Pancreas (tissue), 10 donors: Measurements from ENCODE around the gene KRT6A. TPM values are rescaled to one million over a fixed set of nuclear protein-coding genes. Genes with fewer than 3 reads are reported as not detected.
A peak's percentile ranks its signal among the peaks of the same experiment; 100 is the strongest.
"Not testable (repeated sequence)": the region's sequence is repeated elsewhere in the genome, so short reads cannot be mapped to it uniquely, and the experiment has no call there.

Experiments
- ATAC-seq, 4 donors: fragments of 200-7000 bp; cut with Tn5 transposase; one replicate each; pipeline versions ENCODE4 v1.8.0 to v1.9.1; 2020; ENCODE audit warnings: mild to moderate bottlenecking in 4 of 4, moderate library complexity in 4 of 4
- DNase-seq, 6 donors: peaks; one replicate each; pipeline ENCODE4 v3.0.0-alpha.2; 2020
- FAIRE-seq: peaks from 2 replicates; lab custom pipeline; 2012; peaks lifted over from hg19 to GRCh38; lab: Jason Lieb, UNC
- H3K27ac ChIP-seq, 4 donors: fragments of 200-600 bp; sonication (generic); 1 replicate in 3 of 4; 2 replicates in 1 of 4; pipeline versions ENCODE4 v1.5.0 to v1.8.0; 2020
- H3K27me3 ChIP-seq, 4 donors: fragments of 200-600 bp; one replicate each; pipeline ENCODE4 v1.8.0; 2021
- H3K36me3 ChIP-seq, 3 donors: fragments of 200-600 bp; sonication (generic) in 1 of 3; one replicate each; pipeline versions ENCODE4 v1.5.0 to v1.8.0; 2020 to 2021
- H3K4me1 ChIP-seq, 3 donors: fragments of 200-600 bp; one replicate each; pipeline ENCODE4 v1.8.0; 2021
- H3K4me3 ChIP-seq, 4 donors: fragments of 200-600 bp; sonication (generic) in 2 of 4; one replicate each; pipeline versions ENCODE4 v1.5.0 to v1.8.0; 2020 to 2021
- H3K9me3 ChIP-seq, 4 donors: fragments of 200-600 bp; one replicate each; pipeline ENCODE4 v1.8.0; 2021
- WGBS, 2 donors: extraction: QIAGEN DNeasy Blood & Tissue Kit; methylation state at CpG; one replicate each; pipeline ENCODE4 v1.1.7; 2013; 5-methylcytosine and 5-hydroxymethylcytosine counted together
- intact Hi-C, 3 donors: fragments of 100-400 bp; cut with DNase I; formaldehyde crosslinking; loops; one replicate each; pipeline versions ENCODE4 v1.11.1 to v1.14.2; 2022
- polyA plus RNA-seq, 2 donors: library from polyadenylated mRNA; stranded (reverse); fragments of 200-250 nt; gene quantifications; one replicate each; pipeline ENCODE4 v1.2.3, GENCODE V29; 2013
- total RNA-seq, 6 donors: library from RNA; stranded (reverse); fragmentation: NEBNext Ultra II Directional in 4 of 6; extraction: Animal tissue kit (Norgen Biotek cat#: 25700) in 4 of 6; gene quantifications; one replicate each; pipeline versions ENCODE4 v1.2.1 to v1.2.4, GENCODE V29; 2021 to 2023
- TF ChIP-seq, protein P1 (sequence below), 4 donors: fragments of 200-600 bp; sonication (generic) in 3 of 4; IDR thresholded peaks; one replicate each; pipeline versions ENCODE4 v1.5.0 to v1.8.0; 2021; ENCODE audit warnings: antibody characterized with exemption in 4 of 4
- donor health status: healthy with polysubstance abuse.
- donor health status: DM: no; HTN: no; CAD: no; lungs with moderate emphysema.
- donor health status: DM: no; HTN: no; CAD: no.
- donor health status: control.
- donor health status: control.
- donor health status: Bipolar disorder and iron deficiency.
- donor health status: DM: yes; HTN: yes; CAD: no.
- donor health status: DM: no; HTN: no; CAD: no.
- donor health status: DM: no; HTN: no; CAD: no.
- donor health status: DM: yes; HTN: yes; CAD: no.

Gene KRT6A
- total and polyA plus RNA-seq, 8 donors = 0.15 to 2.2 (median 0.82) TPM; not detected in 5

GRCh38 chr12:52455821-52456220 is 37.2 kb downstream of the KRT6A start:
- DNase-seq (no peak), ATAC-seq (no peak), FAIRE-seq (no peak)
- H3K4me1 ChIP-seq = no peaks in the 10 kb centered on the region
- TF ChIP-seq, protein P1, sequence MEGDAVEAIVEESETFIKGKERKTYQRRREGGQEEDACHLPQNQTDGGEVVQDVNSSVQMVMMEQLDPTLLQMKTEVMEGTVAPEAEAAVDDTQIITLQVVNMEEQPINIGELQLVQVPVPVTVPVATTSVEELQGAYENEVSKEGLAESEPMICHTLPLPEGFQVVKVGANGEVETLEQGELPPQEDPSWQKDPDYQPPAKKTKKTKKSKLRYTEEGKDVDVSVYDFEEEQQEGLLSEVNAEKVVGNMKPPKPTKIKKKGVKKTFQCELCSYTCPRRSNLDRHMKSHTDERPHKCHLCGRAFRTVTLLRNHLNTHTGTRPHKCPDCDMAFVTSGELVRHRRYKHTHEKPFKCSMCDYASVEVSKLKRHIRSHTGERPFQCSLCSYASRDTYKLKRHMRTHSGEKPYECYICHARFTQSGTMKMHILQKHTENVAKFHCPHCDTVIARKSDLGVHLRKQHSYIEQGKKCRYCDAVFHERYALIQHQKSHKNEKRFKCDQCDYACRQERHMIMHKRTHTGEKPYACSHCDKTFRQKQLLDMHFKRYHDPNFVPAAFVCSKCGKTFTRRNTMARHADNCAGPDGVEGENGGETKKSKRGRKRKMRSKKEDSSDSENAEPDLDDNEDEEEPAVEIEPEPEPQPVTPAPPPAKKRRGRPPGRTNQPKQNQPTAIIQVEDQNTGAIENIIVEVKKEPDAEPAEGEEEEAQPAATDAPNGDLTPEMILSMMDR (IDR thresholded peaks at IDR 0.05) = no peak
- 80 to 85% methylated on average over 1 of the region's 1 CpG for WGBS, 2 donors
- no peak overlapping the region for H3K27ac ChIP-seq
- no peaks in the 10 kb centered on the region for H3K36me3 ChIP-seq
- intact Hi-C loops = no loop called here
- H3K9me3 ChIP-seq = no peaks in the 10 kb centered on the region
- H3K4me3 ChIP-seq = no peak overlapping the region
- H3K27me3 ChIP-seq = peaks cover 0 to 6% (median 0%) of the 10 kb centered on the region in 4 donors

GRCh38 chr12:52454411-52455201 is 38.5 kb downstream of the KRT6A start:
- WGBS, 2 donors = 62 to 64% methylated on average over 3 of the region's 3 CpGs
- no peak overlapping the region for H3K4me3 ChIP-seq
- ATAC-seq (peak in 1 of 4 donors; percentile 22), FAIRE-seq (no peak), DNase-seq (no peak)
- H3K4me1 ChIP-seq = no peaks in the 10 kb centered on the region
- H3K27me3 ChIP-seq = no peaks in the 10 kb centered on the region
- H3K36me3 ChIP-seq = no peaks in the 10 kb centered on the region
- H3K27ac ChIP-seq = no peak overlapping the region
- intact Hi-C loops = no loop called here
- no peaks in the 10 kb centered on the region for H3K9me3 ChIP-seq
- TF ChIP-seq, protein P1 (IDR thresholded peaks at IDR 0.05) = no peak

DNA sequence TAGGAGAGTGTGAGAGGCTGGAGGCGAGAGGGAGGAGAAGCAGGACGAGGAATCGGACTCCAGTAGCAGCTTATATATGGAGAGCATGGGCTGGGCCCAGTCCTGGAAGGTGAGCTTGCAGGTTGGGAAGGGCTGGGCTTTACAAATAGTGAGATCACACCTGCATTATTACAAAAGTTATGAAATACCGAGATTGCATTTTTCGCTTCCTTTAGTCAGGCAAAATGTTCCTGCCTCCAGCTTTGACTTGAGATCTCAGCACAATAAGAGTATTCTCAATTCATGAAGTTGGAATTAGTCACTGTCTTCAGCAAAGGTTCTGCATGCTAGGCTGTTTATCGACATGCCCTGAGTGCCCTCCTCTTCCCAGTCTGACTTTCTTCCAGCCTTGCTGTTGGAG is 41.0 kb downstream of the KRT6A start, which contains the start of gene KRT6B:
Gene KRT6B, minus strand, starts transcription at position 46 of the 400 bp plus-strand sequence. CDS start 68 bp downstream, outside the sequence.
- Histone ChIP-seq H3K9me3 (no peaks in the 10 kb centered on the region), H3K4me1 (no peaks in the 10 kb centered on the region), H3K27me3 (no peaks in the 10 kb centered on the region), H3K36me3 (no peaks in the 10 kb centered on the region), H3K4me3 (no peak within 1 kb of the TSS), H3K27ac (no peak within 1 kb of the TSS)
- intact Hi-C loops = no loop called here
- peak in 3 of 4 donors; percentile 23 to 30 (median 26) for ATAC-seq
- 74 to 79% methylated on average over 6 of the region's 6 CpGs for WGBS, 2 donors
- no peak for DNase-seq
- TF ChIP-seq, protein P1 (IDR thresholded peaks at IDR 0.05) = no peak
- no peak for FAIRE-seq

GRCh38 chr12:52448228-52448627 is 44.8 kb downstream of the KRT6A start:
- H3K9me3 ChIP-seq = no peaks in the 10 kb centered on the region
- no peaks in the 10 kb centered on the region for H3K4me1 ChIP-seq
- TF ChIP-seq, protein P1 (IDR thresholded peaks at IDR 0.05) = no peak
- ATAC-seq (no peak), DNase-seq (no peak), FAIRE-seq (no peak)
- H3K36me3 ChIP-seq = no peaks in the 10 kb centered on the region
- intact Hi-C loops = no loop called here
- H3K4me3 ChIP-seq = no peak overlapping the region
- no peak overlapping the region for H3K27ac ChIP-seq
- no peaks in the 10 kb centered on the region for H3K27me3 ChIP-seq
- 37 to 51% methylated on average over 3 of the region's 3 CpGs for WGBS, 2 donors

GRCh38 chr12:52447196-52447595 is 45.9 kb downstream of the KRT6A start:
- 82% methylated on average over 11 of the region's 11 CpGs for WGBS, 2 donors
- H3K9me3 ChIP-seq, H3K36me3 ChIP-seq, H3K27me3 ChIP-seq, FAIRE-seq, intact Hi-C loops, H3K4me3 ChIP-seq, H3K27ac ChIP-seq, DNase-seq, H3K4me1 ChIP-seq, ATAC-seq: not testable (repeated sequence)
